HG03469 (cell line): ENCODE results near the gene EGFLAM.

Source experiments
- ATAC-seq: cut with Tn5 transposase; IDR thresholded peaks from one replicate; pipeline ENCODE4 v1.9.1; 2021; ENCODE audit warnings: mild to moderate bottlenecking, moderate library complexity, moderate number of reproducible peaks; ENCODE audit not compliant: unreplicated experiment

Gene EGFLAM

DNA sequence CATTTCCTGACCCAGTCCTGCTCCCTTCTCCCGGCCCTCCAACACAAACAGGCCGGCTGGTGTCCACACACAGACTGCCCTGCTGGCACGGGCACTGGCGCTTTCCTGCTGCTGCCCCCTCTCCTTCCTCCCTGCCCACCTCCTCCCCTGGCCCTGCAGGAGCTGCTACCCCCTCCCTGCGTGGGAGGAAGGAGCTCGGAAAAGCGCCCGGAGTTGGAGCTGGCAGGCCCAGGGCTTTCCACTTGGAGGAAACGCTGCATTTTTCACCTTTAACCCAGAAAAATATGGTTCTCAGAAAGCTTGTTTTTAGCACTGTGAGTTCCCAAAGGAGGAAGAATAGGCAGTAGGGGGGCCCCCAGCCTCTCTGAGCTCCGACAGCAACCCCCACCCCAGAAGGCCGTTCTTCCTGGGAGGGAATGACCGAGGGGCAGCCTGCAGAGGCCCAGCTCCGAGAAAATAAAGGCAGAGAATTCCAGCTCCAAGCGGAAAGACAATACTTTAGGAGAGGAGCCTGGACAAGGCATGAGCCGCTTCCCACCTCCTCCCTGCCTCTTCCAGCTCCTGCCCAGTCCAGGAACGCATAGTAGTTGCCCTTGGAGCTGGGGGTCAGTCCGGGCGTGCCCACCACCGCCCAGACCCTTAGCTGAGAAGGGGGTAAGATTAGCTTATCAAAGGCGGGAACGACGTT, 209.1 kb downstream of the EGFLAM start:
- ATAC-seq = no peak

DNA sequence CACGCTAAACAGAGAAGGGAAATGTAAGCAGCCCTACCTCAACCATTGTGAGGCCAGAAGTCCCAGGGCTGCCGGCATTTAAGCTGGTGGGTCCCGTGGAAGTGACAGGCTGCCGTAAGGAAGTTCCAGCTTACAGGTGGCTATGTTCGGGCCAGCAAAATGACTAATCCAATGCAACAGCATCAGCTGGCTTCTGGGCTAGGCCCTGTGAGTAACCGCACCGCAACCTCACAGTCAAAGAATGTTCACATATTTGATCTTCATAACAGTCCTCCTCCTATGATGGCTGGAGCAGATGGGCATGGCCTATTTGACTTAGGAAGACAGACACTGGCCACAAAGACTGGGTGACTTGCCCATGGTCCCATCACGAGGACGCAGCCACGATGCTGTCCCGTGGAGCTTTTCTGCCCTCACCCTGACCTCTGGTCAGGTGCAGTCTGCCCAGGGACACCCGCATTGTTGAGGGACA, 209.9 kb downstream of the EGFLAM start:
- ATAC-seq = no peak

DNA sequence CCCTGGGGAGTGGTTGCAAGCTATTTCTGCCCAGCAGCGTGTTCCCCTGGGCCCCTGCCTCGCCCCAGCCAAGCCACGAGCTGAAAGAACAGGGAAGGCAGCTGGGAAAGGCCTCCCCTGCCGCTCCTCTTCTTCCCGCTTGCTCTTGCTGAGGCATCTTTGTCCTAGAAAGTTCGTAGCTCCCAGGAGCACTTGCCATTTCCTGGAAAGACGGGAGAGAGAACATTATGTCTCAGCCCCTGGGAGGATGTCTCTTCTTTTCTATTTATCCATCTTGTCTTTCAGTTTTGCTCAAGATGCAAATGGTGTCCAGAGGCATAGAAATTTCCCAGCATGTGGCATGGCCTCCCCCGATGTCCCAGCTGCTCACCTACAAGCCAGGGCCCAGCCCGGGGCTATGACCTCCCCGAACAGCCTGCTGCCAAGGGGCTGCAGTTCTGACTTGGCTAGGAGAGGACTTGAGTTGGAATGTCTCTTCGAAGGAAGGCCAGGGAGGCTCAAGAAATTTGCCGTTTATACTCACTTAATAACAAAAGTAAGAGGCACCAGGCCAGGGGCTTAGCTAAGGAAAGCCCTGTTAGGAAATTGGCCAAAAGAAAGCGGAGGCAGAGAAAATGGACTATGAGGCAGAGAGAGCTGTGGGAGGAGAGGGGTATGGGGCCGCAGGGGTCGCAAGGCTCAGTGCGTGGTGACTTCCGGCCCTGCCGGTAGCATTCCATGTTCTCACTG, 210.8 kb downstream of the EGFLAM start:
- no peak for ATAC-seq

DNA sequence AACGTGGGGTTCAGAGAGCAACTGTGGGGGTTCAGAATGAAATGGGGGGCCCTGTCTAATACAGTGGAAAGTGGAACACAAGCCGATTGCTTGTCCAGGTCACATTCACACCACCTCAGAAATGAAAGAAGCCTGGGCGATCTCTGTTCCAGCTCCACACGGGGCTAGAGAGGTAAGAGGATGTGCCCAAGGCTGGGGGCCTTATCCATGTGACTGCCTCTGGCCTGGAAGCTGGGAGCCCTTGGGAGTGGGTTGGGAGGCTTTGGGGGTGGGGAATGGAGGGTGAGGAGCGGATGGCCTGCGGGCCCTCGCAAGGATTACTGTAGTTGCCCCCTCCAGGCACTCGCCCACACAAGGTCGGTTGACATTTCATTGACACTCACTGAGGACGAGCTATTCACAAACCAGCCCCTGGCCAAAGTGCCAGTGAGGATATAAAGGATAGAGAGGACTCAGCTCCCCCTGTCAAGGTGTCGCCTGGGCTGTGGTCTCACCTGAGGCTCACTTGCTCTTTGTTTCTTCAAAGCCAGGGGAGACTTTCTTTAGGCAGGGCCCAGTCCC, 211.4 kb downstream of the EGFLAM start:
- ATAC-seq = no peak

DNA sequence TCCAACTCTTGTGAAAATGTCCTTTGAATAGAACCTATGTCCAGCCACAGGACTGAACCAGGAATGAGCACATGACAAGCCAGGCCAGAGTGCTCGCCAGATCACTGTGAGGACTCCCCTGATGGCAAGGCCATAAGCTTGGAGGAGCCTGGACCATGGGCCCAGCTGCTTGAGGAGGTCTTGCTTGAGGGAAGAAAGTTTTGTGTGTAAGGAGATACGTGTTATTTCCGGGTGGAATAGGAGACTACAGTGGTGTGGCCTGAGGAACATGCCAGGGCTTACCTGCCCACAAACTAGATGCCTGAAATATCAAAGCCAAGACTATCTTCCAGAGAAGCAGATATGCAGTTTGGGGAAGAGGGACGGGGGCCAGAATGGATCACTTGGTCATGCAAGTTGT, 213.3 kb downstream of the EGFLAM start:
- ATAC-seq = no peak

DNA sequence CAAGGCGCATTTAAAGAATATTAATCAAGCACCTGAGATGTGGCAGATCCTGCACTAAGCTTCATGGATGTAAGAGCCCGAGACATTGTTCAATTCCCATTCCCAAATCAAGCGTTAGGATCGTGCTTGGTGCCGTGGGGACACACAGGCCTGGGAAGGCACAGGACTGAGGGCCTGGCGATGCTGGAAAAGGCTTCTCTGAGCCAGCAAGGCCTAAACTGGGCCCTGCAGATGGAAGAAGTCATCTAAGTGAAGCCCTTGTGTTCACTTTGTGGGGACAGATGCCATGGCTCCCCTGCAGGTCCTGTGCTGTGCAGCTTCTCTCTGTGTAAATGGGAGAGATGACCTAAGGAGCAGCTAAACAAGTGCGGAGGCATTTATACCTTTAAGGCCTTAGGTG, 214.2 kb downstream of the EGFLAM start:
- no peak for ATAC-seq

DNA sequence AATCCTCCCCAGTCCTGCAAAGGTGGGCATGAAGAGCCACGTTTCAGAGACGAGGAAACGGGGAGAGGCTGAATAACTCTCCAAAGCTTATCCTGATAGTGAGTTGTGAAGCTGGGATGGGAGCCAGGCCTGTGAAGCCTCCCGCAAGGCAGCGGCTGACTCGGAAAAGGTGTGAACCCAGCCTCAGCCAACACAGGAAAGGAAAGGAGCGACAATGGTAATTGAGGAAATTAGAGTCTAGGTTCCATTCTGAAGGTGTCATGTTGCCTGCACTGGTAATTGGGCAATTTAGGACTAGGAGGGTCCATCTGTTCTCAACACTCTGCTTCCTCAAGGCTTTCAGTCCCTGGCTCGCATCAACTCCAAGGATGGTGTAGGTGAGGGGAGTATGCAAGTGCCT, 214.6 kb downstream of the EGFLAM start:
- no peak for ATAC-seq

DNA sequence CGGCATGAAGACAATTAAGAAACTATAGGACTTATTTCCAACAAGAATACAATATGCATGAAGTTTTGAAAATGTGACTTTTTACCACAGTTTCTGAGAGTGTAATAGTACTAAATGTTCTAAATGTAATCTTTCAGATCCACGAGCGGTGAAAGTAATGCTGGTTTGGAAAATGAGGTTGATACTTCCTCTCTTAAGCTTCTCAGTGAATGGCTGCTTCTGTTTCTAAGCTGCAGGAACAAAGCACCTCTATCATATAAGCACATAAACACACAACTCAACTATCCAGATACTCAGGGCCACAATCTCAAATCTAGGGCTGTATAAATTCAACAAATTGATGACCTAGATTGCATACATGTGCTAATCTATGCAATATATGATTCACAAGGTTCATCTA, 219.8 kb downstream of the EGFLAM start:
- no peak for ATAC-seq

DNA sequence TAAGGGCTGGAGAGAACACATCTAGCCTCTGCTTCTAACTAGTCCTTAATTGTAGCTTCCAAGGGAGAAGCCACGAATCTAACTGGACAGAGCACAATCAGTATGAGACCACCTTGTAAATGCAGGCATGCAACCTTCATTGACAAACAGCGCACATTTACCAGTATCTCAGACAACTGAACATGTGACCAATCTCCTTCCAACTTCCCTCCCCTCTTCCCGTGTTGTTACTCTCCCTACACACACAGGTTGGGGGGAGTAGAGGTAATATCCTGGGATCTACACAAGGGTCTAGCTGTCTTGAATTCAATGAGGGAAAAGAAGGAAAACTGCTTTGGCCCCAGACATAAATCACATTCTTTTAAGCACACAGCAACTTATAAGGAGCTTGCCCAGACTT, 220.5 kb downstream of the EGFLAM start:
- no peak for ATAC-seq

DNA sequence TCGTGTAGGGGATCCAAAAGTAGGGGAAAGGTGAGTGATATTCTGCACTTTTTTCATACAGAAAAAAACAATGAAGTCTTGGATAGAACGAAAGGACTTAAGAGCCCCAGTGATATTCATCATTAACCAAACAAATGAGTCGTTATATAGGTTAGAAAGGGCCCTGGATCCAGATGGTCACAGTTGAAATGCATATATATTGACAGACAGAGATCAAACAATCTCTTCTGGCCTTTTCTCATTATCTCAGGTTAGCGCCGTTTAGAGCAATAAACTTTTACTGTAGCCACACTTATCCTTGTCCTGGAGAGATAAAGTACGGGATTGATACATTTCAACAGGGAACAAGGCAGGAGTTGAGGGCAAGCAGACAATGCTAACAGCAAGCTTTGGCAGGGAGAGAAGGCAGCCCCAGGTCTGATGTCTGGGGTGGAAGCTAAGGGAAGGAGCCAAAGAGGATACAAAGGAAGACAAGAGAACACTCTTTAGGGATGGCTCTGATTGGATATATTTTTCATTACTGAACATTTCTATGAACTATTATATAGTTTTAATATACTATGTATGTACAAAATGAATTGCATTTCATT, 221.1 kb downstream of the EGFLAM start:
- ATAC-seq = no peak

DNA sequence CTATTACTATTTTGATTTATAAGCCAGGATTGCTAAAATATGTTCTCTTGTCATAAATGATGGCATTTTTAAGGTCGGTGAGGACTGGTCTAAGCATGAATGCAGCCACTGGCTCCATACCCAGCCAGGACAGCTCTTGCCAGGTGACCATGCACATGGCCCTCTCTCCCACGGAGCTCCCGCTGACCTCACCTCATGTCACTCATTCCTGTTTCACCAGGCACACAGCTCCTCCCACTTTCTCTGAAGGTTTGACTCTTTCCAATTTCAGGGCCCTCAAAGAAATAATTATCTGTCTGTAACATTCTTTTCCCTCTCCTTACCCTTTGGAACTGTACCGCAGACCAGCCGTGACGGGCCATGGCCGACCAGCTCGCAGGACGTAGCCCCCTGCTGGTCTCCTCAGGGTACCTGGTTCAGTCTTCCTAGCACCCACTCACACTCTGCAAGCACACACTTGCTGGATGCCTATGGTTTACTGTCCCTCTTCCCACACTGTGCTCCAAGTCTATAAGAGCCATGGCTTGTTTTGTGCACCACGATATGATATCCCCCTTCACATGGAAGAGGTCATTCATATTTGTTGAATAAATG, 225.5 kb downstream of the EGFLAM start:
- ATAC-seq = no peak

DNA sequence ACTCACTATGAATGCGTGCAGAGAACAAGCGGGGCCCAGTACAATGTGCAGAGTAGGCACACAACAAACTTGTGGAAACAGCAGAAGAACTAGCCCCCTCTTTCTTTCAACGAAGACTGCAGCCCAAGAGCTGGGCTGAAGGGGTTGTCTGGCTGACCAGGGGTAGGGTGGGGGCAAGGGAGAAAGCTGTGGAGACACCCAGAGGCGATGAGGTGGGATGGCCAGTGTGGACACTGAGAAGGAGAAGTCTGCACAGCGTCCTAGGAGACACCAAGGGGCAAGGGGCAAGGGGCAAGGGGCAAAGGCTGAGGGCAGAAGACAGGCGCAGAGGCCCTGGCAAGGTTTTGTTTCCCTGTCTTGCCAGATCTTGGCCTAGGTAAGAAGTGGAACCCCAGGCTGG, 235.8 kb downstream of the EGFLAM start:
- no peak for ATAC-seq

DNA sequence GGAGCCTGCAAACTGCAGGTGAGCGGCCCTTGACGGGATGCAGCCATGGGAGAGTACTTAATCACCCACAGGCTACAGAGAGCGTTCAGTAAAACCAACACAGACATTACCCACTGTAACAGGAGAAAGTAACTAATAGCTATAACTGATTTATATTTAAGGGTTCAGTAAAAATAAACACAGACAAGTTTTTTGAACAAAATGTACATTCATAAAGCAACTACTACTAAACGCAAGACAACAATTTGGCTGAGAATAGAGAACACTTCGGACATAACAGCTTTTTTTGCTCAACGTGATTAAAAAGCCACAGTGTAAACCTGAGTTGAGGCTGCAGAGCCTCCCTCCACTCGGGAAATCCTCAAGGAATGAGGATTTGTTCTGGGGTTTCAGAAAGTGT, 236.4 kb downstream of the EGFLAM start:
- ATAC-seq = no peak

DNA sequence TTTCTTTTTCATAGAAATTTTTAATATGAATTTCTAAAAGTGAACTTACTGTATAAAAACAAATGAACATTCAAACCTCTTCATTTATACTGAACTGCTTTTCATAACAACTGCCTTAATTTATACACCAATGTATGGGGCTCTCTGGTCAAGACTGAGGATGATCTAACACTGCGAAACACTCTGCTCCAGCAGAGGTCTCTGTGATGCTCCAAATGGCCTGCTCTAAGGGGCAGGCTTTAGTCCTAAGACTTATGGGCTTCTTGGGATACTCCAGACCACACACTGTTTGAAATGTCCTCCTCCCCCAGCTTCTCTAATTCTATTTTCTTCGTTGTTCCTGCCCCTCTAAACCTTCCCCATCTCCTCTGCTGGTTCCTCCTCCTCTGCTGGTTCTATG, 239.6 kb downstream of the EGFLAM start:
- ATAC-seq = no peak

DNA sequence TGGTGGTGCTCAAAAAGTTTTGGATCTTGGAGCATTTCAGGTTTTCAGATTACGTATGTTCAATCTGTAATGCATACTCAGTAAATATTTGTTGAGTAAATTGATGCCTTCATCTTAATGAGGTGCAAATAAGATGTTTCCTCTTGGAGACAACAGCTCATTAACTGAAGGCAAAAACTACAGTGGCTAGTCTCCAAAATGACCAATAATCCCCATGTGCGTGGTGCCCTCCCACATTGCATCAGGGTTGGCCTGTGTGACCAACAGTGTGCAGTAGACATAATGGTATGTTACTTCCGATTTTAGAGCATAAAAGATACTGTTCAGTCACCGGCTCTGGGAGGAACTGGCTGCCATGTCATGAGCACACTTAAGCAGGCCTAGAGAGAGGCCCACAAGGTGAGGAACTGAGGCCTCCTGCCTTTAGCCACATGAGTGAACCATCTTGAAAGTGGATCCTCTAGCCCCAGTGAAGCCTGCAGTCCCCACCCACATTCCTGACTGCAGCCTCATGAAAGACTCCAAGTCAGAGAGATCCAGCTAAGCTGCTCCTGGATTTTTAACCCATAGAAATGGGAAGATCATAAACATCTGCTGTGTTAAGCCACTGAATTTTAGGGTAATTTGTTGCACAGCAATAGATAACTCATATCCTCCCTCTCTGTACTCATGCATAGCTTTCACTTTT, 242.4 kb downstream of the EGFLAM start:
- no peak for ATAC-seq

DNA sequence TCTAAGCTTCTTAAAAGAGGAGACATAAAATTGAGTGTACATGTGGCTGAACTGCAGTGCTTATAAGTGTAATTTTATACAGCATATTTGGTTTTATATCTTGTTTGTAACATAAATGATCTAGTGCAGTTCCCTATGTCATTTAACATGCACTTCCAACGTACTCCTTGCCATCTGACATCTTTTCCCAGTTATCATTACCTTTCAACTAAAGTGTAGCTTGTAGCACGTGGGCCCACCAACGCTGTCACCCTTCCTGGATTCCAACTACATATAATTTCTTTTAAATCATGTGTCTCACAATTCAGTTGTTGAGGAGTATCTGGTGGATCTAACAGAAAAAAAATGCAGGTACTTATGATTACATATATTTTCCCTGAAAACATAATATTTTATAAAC, 247.9 kb downstream of the EGFLAM start:
- no peak for ATAC-seq

DNA sequence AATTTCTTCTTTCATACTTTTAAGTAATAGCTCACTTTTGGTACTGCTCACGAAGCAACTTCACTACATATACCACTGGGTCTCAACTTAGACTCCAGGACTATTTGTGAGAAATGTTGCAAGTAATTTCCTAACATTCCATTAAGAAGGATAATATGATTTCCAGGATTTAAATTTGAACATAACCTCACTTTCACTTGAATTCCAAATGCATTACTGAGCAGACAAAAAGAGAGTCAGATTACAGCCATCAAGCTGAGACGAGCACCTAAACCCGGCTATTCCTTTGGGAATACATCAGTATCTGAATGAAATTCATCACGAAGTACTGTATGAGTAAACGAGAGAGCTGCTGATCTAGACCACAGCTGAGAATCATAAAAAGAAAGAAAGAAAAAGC, 250.8 kb downstream of the EGFLAM start:
- ATAC-seq = no peak
